Kidney glomerular epithelial cell (primary cell): ENCODE results near the gene MIS18A.

ENCODE experiments used
- DNase-seq: peaks from one replicate; lab custom pipeline; 2025; lab: John Stamatoyannopoulos, UW

The MIS18A gene

DNA sequence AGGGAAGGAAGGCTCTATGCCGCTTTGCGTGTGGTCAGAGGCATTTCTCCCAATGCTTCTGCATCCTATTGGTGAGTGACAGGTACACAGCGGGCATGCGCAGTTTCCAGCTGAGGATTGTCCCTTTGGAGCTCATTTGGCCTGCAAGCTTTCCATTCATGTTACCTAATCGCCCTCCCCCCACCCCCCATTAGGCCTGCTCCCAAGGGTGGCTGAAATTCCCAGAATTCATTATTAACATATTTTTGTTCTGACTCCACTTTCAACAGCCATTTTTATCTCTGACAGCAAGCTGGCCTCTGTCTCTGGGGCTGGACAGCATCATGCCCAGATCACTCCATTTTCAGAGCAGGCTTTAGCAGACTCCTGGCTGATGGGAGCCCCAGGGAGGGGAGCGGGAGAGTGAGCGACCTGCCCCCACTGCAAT is 25.6 kb downstream of the MIS18A start:
- DNase-seq: no peak

GRCh38 chr21:32252136-32252535 is 26.7 kb downstream of the MIS18A start:
- DNase-seq: no peak

- no peak for DNase-seq
These were observed 29.2 kb downstream of the MIS18A start for GRCh38 chr21:32249511-32250280.

DNA sequence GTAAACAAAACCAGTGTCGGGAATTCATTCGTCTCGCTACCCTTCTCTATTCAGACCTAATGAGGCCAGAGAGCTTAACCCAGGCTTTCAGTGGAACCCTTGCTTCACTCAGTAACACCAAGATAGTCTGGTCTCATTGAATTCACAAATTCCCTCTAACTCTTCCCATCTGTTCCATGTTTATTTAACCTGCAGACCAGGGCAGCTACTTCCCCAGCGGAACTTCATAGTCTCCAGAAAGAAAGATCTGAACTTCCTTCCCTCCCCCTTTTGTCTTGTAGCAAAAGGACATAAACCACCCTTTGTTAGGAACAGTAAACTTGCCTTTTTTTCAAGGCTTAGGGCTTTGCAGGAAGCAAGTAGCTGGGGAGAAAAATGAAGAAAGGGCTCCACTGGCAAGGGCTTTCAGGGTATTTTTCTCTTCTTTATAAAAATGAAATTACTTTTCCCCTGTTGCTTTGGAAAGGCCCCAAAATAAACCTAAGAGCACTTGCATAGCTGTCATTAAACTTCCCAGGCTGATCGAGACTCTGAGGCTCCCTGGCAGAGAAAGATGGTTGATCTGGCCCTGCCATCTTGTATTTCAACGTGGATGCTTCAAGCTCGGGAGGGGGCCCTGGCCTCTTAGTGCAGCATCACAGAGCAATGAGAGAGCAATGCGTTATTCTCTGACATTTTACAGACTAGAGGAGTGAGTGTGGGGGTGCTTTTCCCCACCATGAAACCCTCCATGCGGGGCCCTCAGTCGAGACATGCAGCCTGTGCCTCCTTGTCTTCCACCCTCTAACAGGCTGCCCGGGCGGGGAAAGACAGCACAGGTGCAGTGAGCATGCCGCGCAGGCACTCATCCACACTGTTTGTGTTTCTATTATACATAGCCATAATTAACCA is 30.0 kb downstream of the MIS18A start:
- DNase-seq: no peak

GRCh38 chr21:32246571-32247140 is 32.2 kb downstream of the MIS18A start:
- no peak for DNase-seq

DNA sequence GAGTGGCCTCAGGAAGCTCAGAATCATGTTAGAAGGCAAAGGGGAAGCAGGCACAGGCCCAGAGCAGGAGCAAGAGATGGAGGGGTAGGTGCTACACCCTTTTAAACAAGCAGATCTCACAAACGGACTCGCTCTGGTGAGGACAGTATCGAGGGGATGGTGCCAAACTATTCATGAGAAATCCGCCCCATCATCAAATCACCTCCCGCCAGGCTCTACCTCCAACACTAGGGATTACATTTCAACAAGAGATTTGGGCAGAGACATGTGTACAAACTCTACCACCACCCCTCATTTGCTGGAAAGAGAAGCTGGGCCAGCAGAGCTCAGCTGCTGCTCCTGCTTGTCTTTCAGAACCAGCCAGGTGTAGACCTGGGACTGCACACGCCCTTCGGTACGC is 32.9 kb downstream of the MIS18A start:
- DNase-seq: no peak

DNA sequence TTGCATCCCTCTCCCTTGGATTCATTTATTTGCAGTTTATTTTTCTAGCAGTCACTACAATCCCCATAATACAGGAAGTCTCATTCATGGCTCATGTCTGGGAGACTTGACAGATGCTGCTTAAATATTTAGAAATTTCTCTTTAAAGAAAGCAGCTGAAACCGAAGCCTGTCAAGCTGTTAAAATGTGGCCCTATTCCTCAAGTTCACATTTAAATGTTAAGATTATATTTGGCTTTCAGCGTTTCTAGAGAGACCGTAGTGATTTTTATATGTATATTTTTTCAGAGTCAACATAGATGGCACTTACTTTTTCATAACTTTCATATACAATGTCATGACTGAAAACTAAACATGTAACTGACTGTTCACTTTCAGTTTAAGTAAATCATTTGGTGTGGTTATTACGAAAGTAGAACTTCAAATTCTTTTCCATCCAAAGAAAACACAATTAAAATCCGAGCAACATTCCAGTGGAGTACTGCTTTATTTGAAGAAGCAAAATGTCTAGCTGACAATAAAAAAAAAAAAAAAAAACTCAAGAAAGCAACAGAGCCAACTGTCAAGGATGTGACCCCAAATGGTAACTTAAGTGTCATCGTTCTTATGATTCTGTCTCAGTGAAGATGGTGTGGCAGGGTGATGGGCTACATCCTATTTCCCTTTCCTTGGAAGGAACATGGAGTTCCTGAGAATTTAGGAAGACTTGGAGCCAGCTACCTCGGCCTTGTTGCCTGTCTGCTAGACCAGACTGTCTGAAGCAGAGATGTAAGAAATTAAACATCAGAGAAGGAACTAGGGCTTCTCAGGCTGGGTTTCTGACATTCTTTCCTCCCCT is 37.8 kb downstream of the MIS18A start:
- no peak for DNase-seq

DNA sequence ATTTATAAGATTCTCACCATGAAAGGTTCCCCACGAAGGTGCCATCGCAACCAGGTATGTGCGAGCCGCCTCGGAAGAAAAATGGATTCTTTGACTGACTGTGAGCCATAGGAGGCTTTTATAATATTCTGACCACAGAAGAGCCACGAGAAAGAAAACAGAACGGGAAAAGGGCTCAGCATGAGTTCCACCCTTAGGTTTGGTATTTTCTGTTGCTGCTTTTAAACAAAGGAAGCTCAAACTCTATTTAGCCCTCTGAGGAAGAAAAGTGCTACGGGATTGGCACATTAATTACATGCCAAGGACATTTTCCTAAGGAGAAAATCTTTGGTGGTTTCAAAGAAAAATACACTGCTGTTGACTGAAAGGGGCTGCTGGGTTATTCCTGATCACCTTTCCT is 39.3 kb downstream of the MIS18A start:
- no peak for DNase-seq

DNA sequence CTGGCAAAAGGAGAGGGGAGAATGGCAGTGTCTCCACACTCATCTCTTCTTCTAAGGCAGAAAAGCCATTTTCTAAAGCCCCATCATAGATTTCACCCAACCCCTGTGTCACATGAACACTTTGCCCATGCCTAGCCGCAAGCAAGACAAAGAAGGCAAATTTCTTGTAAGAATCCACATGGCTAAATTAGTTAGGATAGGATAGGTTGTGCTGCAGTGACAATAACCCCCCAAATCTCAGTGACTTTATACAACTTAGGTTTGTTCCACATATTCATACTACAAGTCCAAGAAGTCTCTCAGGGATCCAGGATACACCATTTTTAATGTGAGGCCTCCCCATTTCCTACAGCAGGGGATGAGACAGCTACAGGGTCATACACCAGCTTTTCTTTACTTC is 40.8 kb downstream of the MIS18A start:
- DNase-seq: no peak

DNA sequence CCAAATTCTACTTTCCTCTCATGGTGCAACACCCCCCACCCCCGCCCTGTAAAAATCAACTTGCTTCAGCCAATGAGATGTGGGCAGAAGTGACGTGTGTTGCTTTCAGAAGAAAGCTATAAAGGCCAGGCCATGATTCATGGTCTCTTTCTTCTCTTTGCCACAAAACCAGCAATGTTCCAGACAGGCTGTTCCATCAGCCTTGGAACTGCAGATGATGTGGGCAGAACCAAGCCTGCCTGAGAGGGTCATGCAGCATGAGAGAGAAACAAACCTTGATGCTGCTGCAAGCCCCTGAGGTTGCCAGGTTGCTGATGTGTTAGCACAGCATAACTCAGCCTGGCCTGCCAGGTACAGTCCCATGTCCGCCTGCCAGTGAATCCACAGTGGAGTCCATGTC is 41.8 kb downstream of the MIS18A start:
- DNase-seq: no peak

DNA sequence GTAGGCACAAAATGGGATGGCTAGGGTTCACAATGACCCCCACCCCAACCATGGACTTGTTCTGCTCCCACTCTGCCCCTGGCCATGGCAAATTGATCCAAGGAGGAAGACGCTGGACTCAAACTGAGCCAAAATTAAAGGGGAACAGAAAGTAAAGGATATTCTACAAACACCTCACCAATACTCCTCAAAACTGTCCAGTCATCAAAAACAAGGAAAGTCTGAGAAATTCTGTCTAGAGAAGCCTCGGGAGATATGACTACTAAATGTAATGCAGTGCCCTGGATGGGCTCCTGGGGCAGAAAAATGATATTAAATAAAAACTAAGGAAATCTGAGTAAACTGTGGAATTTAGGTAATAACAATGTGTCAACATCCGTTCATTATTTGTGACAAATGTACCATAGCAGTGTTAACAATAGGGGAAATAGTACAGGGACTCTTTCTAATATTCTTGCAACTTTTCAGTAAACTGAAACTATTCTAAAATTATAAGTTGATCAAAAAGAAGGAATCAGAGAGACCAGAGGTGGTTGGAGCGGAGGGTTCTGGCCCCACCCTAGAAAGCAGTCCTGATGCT is 45.0 kb downstream of the MIS18A start:
- DNase-seq: no peak

DNA sequence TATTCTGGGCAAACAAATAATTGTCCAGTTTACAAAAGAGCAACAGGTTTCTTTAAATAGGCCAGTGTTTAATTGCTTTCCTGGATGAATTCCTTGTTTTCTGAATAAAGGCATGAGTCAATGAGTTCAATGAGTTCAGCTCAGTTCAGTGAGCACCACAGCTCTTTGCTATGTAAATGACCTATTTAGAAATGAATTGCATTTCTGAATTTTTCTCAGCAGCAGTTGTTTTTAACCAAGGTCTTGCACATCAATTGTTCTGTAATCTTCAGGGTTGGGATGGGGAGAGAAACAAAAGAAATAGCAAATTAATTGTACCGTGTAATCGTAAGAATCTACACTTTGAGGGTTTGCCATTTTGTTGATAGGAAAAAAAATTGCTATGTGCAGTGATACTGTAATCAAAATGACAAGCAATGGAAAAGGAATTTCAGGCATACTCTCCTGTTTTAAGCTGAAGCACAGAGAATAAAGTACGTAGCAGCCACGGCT is 45.7 kb downstream of the MIS18A start:
- DNase-seq: no peak

- DNase-seq: no peak
These were observed 52.4 kb downstream of the MIS18A start for GRCh38 chr21:32226444-32226843.
